Prostate gland (tissue), 2 donors: Measurements from ENCODE around the gene IDH2. TPM values are rescaled to one million over a fixed set of nuclear protein-coding genes. Genes with fewer than 3 reads are reported as not detected.
A peak's percentile ranks its signal among the peaks of the same experiment; 100 is the strongest.

Experiments used
- DNase-seq: peaks from one replicate; pipeline ENCODE4 v3.0.0-alpha.2; 2019; ENCODE audit warnings: low spot score
- H3K27ac ChIP-seq, 2 donors: fragments of 200-600 bp; sonication (generic); 2 replicates each; pipeline ENCODE4 v1.5.1; 2017 to 2019
- H3K27me3 ChIP-seq: fragments of 200-600 bp; sonication (generic); replicated peaks from 2 replicates; pipeline ENCODE4 v1.5.1; 2019; ENCODE audit not compliant: insufficient read depth
- H3K36me3 ChIP-seq, 2 donors: fragments of 200-600 bp; sonication (generic); 1 replicate in 1 of 2; 2 replicates in 1 of 2; pipeline versions ENCODE4 v1.5.1 to v1.8.1; 2017 to 2019
- H3K4me1 ChIP-seq: fragments of 200-600 bp; sonication (generic); replicated peaks from 2 replicates; pipeline ENCODE4 v1.5.1; 2019
- H3K4me3 ChIP-seq, 2 donors: fragments of 200-600 bp; sonication (generic); 2 replicates each; pipeline ENCODE4 v1.5.1; 2017 to 2019
- H3K9me3 ChIP-seq: fragments of 200-600 bp; sonication (generic); 2 replicates; pipeline ENCODE4 v1.5.1; 2017
- CTCF ChIP-seq, 4 experiments: fragments of 200-600 bp in 2 of 4; fragments of 450-650 bp in 2 of 4; sonication (generic) in 2 of 4; IDR thresholded peaks; 1 replicate in 3 of 4; 2 replicates in 1 of 4; pipeline ENCODE4 v1.5.1; 2016 to 2019; ENCODE audit warnings: antibody characterized with exemption in 4 of 4, mild to moderate bottlenecking in 2 of 4, moderate library complexity in 2 of 4
- POLR2A ChIP-seq: fragments of 450-650 bp; IDR thresholded peaks from one replicate; pipeline ENCODE4 v1.6.1; 2016; ENCODE audit warnings: antibody characterized with exemption, mild to moderate bottlenecking
- POLR2AphosphoS5 ChIP-seq: sonication (generic); formaldehyde crosslinking; IDR thresholded peaks from one replicate; pipeline ENCODE4 v1.6.1; 2017; ENCODE audit warnings: antibody characterized with exemption
- WGBS: methylation state at CpG from one replicate; pipeline ENCODE4 v1.1.5; 2018; 5-methylcytosine and 5-hydroxymethylcytosine counted together
- intact Hi-C: fragments of 100-400 bp; cut with DNase I; formaldehyde crosslinking; loops from one replicate; pipeline ENCODE4 v1.14.2; 2022
- total RNA-seq, 2 donors: library from RNA; depleted of rRNA; stranded (reverse); fragments of >200 nt; gene quantifications; one replicate each; pipeline ENCODE4 v1.1.0, GENCODE V29; 2016

Gene IDH2
- total RNA-seq, 2 donors from 2014 or later = 98.1 to 190 TPM

GRCh38 chr15:90084876-90085423 lies 17.3 kb downstream of the IDH2 start:
- peaks cover 13 to 17% of the 10 kb centered on the region in 2 donors for H3K36me3 ChIP-seq
- intact Hi-C loops = loop anchor here (5.0 kb wide), 1 partner anchor 83 kb away; the partner anchor contains the start of gene ZNF710
- no peak overlapping the region for H3K4me3 ChIP-seq
- no peak for DNase-seq
- no peaks in the 10 kb centered on the region for H3K4me1 ChIP-seq
- WGBS = 81% methylated on average over 18 of the region's 18 CpGs
- H3K9me3 ChIP-seq = no peaks in the 10 kb centered on the region
- TF ChIP-seq CTCF (IDR thresholded peaks at IDR 0.05) (no peak), POLR2AphosphoS5 (no peak), POLR2A (no peak)
- no peaks in the 10 kb centered on the region for H3K27me3 ChIP-seq
- H3K27ac ChIP-seq = no peak overlapping the region

GRCh38 chr15:90083954-90084607 lies 18.2 kb downstream of the IDH2 start:
- no peaks in the 10 kb centered on the region for H3K9me3 ChIP-seq
- H3K27ac ChIP-seq = peak overlapping the region in 1 of 2 donors; percentile 7
- intact Hi-C loops = loop anchor here (5.0 kb wide), 1 partner anchor 82 kb away; the partner anchor contains the start of gene ZNF710
- no peaks in the 10 kb centered on the region for H3K27me3 ChIP-seq
- no peak for DNase-seq
- 85% methylated on average over 13 of the region's 14 CpGs for WGBS
- H3K4me1 ChIP-seq = no peaks in the 10 kb centered on the region
- H3K36me3 ChIP-seq = peaks cover 13 to 17% of the 10 kb centered on the region in 2 donors
- TF ChIP-seq POLR2AphosphoS5 (no peak), CTCF (IDR thresholded peaks at IDR 0.05) (no peak), POLR2A (no peak)
- no peak overlapping the region for H3K4me3 ChIP-seq

- intact Hi-C loops = loop anchor here (5.0 kb wide), 1 partner anchor 81 kb away; the partner anchor contains the start of gene ZNF710
- H3K9me3 ChIP-seq = no peaks in the 10 kb centered on the region
- H3K27ac ChIP-seq = peak overlapping the region in 1 of 2 donors; percentile 7
- WGBS = 92% methylated on average over 5 of the region's 5 CpGs
- no peaks in the 10 kb centered on the region for H3K27me3 ChIP-seq
- no peak for TF ChIP-seq POLR2AphosphoS5
- no peak for TF ChIP-seq POLR2A
- no peak for TF ChIP-seq CTCF (IDR thresholded peaks at IDR 0.05)
- H3K36me3 ChIP-seq = peaks cover 13 to 17% of the 10 kb centered on the region in 2 donors
- H3K4me1 ChIP-seq = no peaks in the 10 kb centered on the region
- no peak for DNase-seq
- no peak overlapping the region for H3K4me3 ChIP-seq
These were observed 18.8 kb downstream of the IDH2 start for GRCh38 chr15:90083419-90083818.

GRCh38 chr15:90082140-90082715 lies 20.0 kb downstream of the IDH2 start:
- TF ChIP-seq POLR2AphosphoS5 (no peak), POLR2A (no peak), CTCF (IDR thresholded peaks at IDR 0.05) (no peak)
- WGBS = 25% methylated on average over 8 of the region's 9 CpGs
- Histone ChIP-seq H3K27me3 (no peaks in the 10 kb centered on the region), H3K36me3 (peaks cover 10 to 17% of the 10 kb centered on the region in 2 donors), H3K4me1 (no peaks in the 10 kb centered on the region), H3K4me3 (no peak overlapping the region), H3K9me3 (no peaks in the 10 kb centered on the region), H3K27ac (peak overlapping the region in 1 of 2 donors; percentile 23)
- intact Hi-C loops = loop anchor here (5.0 kb wide), 1 partner anchor 80 kb away; the partner anchor contains the start of gene ZNF710
- DNase-seq = no peak
